K562 (cell line): ENCODE measurements around the gene NR1H2. TPM values are rescaled to one million over a fixed set of nuclear protein-coding genes. Genes with fewer than 3 reads are reported as not detected.

Experiments used
- ELF4 ChIP-seq: fragments of 450-650 bp; formaldehyde crosslinking; IDR thresholded peaks from 2 replicates; pipeline ENCODE4 v1.4.0; 2022; ENCODE audit warnings: missing genetic modification characterization
- HMGN3 ChIP-seq: IDR thresholded peaks from 2 replicates; pipeline ENCODE4 v1.6.1; 2011; ENCODE audit warnings: borderline replicate concordance, low read depth, mild to moderate bottlenecking, mixed read lengths, low read length; ENCODE audit not compliant: insufficient read length; ENCODE audit errors: extremely low read depth
- JUN ChIP-seq, 2 experiments: sonication (generic) in 1 of 2; formaldehyde crosslinking in 1 of 2; IDR thresholded peaks; 2 replicates each; pipeline versions ENCODE4 v1.6.1 to v1.8.0; 2012 to 2022; ENCODE audit warnings: borderline replicate concordance in 2 of 2, mild to moderate bottlenecking in 2 of 2, improper control_type of control experiment in 1 of 2, low read depth in 1 of 2, low read length in 1 of 2, missing genetic modification reagents in 1 of 2
- MGA ChIP-seq: fragments of 450-650 bp; IDR thresholded peaks from 2 replicates; pipeline ENCODE4 v1.6.1; 2016; ENCODE audit warnings: mild to moderate bottlenecking, moderate library complexity
- NEUROD1 ChIP-seq: fragments of 150-350 bp; IDR thresholded peaks from 2 replicates; pipeline ENCODE4 v1.6.1; 2014; ENCODE audit warnings: borderline replicate concordance, low read length, low read depth; ENCODE audit not compliant: partially characterized antibody
- PATZ1 ChIP-seq: fragments of 250-450 bp; sonication (Bioruptor Pico); IDR thresholded peaks from 2 replicates; pipeline ENCODE4 v1.5.0; 2020; ENCODE audit warnings: mild to moderate bottlenecking, borderline replicate concordance
- POLR2B ChIP-seq: fragments of 450-650 bp; IDR thresholded peaks from 2 replicates; pipeline ENCODE4 v1.6.1; 2018; ENCODE audit warnings: low read depth; ENCODE audit not compliant: partially characterized antibody
- SP2 ChIP-seq: IDR thresholded peaks from 2 replicates; pipeline ENCODE4 v1.6.1; 2011; ENCODE audit warnings: mild to moderate bottlenecking, low read depth, low read length, moderate library complexity; ENCODE audit not compliant: poor library complexity, severe bottlenecking; ENCODE audit errors: extremely low read depth
- ZNF23 ChIP-seq: fragments of 250-450 bp; sonication (Bioruptor Pico); IDR thresholded peaks from 2 replicates; pipeline ENCODE4 v1.4.0; 2020; ENCODE audit warnings: mild to moderate bottlenecking
- polyA plus RNA-seq, 8 experiments: library from polyadenylated mRNA; depleted of rRNA in 4 of 8; stranded (reverse) in 5 of 8; unstranded in 3 of 8; fragments of >200 nt; fragmentation: Nextera tagmentation in 2 of 8; fragmentation: Illumina TruSeq in 1 of 8; extraction: Ambion mirVana in 2 of 8; extraction: Trizol in 1 of 8; gene quantifications; 2 replicates each; pipeline versions ENCODE4 v1.2.1 to v1.2.3, GENCODE V29; 2011 to 2014; ENCODE audit warnings: inconsistent platforms in 1 of 8, missing spikeins in 1 of 8
- total RNA-seq, 7 experiments: library from RNA; depleted of rRNA in 6 of 7; stranded (reverse); fragments of >200 nt in 6 of 7; fragmentation: Illumina TruSeq in 2 of 7; extraction: Trizol in 2 of 7; gene quantifications; 2 replicates each; pipeline versions ENCODE4 v1.2.1 to v1.2.3, GENCODE V29; 2011 to 2021; ENCODE audit warnings: low replicate concordance in 1 of 7

The NR1H2 gene
- total and polyA plus RNA-seq, 9 of the 15 experiments (the other 6 are each of a cell fraction or from before 2014, with no cell fraction given): 0.11 to 73.8 (median 24.0) TPM

GRCh38 chr19:50357178-50358100 lies 18.8 kb upstream of the NR1H2 start (continued):
- TF ChIP-seq ELF4 (CRISPR knock-in tag) (0 out of 2 replicates have a peak, but pooled peaks have one; percentile 50), HMGN3 (peak; percentile 52), NEUROD1 (peak; percentile 20), PATZ1 (peak; percentile 77; the same call in 1 of the 2 replicates), ZNF23 (CRISPR knock-in tag) (no peak), JUN (IDR thresholded peaks at IDR 0.05; ENCODE audit: borderline replicate concordance, low read depth, low read length) (peak; percentile 78), JUN (CRISPR knock-in tag; IDR thresholded peaks at IDR 0.05; ENCODE audit: borderline replicate concordance) (no peak; the same call in 1 of the 2 replicates), POLR2B (peak; percentile 47), SP2 (no peak), MGA (peak; percentile 85)
